Stimulated activated CD4-positive, alpha-beta T cell treated with anti-CD3 and anti-CD28 coated beads, Interleukin-1b, Interleukin-23, amount 100 ng/mL, for 48 hours (primary cell): Measurements from ENCODE around the gene CTNND2.

Experiments used
- DNase-seq: peaks from one replicate; pipeline ENCODE4 v3.0.0-alpha.2; 2020

Gene CTNND2

GRCh38 chr5:11227064-11227463, 677.2 kb downstream of the CTNND2 start:
- no peak for DNase-seq

GRCh38 chr5:11224436-11225187, 679.6 kb downstream of the CTNND2 start:
- DNase-seq = no peak

- no peak for DNase-seq
Observed at GRCh38 chr5:11222169-11222568, 682.1 kb downstream of the CTNND2 start.

- DNase-seq = no peak
Observed at GRCh38 chr5:11214864-11215644, 689.2 kb downstream of the CTNND2 start.

- DNase-seq = no peak
Observed at GRCh38 chr5:11212706-11213105, 691.5 kb downstream of the CTNND2 start.

GRCh38 chr5:11197726-11198125, 706.5 kb downstream of the CTNND2 start:
- no peak for DNase-seq

- DNase-seq = no peak
Observed at GRCh38 chr5:11191673-11192072, 712.6 kb downstream of the CTNND2 start.

- no peak for DNase-seq
Observed at GRCh38 chr5:11182441-11183080, 721.7 kb downstream of the CTNND2 start.

GRCh38 chr5:11181940-11182339, 722.3 kb downstream of the CTNND2 start:
- DNase-seq = no peak

- DNase-seq = no peak
Observed at GRCh38 chr5:11180890-11181289, 723.4 kb downstream of the CTNND2 start.

- DNase-seq = no peak
Observed at GRCh38 chr5:11177999-11178711, 726.1 kb downstream of the CTNND2 start.

- DNase-seq = no peak
Observed at GRCh38 chr5:11174591-11174990, 729.7 kb downstream of the CTNND2 start.

- no peak for DNase-seq
Observed at GRCh38 chr5:11172484-11172883, 731.8 kb downstream of the CTNND2 start.

- DNase-seq = no peak
Observed at GRCh38 chr5:11171236-11171635, 733.0 kb downstream of the CTNND2 start.

- DNase-seq = no peak
Observed at GRCh38 chr5:11166923-11167322, 737.3 kb downstream of the CTNND2 start.

- no peak for DNase-seq
Observed at GRCh38 chr5:11164531-11165294, 739.5 kb downstream of the CTNND2 start.

GRCh38 chr5:11157132-11157531, 747.1 kb downstream of the CTNND2 start:
- DNase-seq = no peak

- DNase-seq = no peak
Observed at GRCh38 chr5:11153670-11154382, 750.4 kb downstream of the CTNND2 start.

- DNase-seq = no peak
Observed at GRCh38 chr5:11152368-11152767, 751.9 kb downstream of the CTNND2 start.

- no peak for DNase-seq
Observed at GRCh38 chr5:11150976-11151375, 753.3 kb downstream of the CTNND2 start.

- DNase-seq = no peak
Observed at GRCh38 chr5:11148810-11149539, 755.3 kb downstream of the CTNND2 start.
